ENCODE results near the gene FOXL3. TPM values are rescaled to one million over a fixed set of nuclear protein-coding genes. Genes with fewer than 3 reads are reported as not detected.

The FOXL3 gene
- total and polyA plus RNA-seq, 2 experiments from 2014 or later: not detected

DNA sequence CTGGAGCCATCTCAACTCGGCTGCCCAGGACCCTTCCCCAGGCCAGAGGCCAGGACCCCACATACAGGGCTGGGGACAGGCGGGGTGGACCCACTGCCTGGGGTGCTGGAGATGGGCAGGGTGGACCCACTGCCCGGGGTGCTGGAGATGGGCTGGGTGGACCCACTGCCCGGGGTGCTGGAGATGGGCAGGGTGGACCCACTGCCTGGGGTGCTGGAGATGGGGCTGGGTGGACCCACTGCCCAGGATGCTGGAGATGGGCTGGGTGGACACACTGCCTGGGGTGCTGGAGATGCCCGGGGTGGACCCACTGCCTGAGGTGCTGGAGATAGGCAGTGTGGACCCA, 32.4 kb upstream of the FOXL3 start:
- no peaks in the 10 kb centered on the region for H3K9me3 ChIP-seq (ENCODE audit: low read depth)
- H3K4me2 ChIP-seq: no peak overlapping the region
- H4K20me1 ChIP-seq (ENCODE audit: insufficient read depth, poor library complexity, severe bottlenecking): no peaks in the 10 kb centered on the region
- 77% methylated on average over 4 of the region's 5 CpGs for WGBS (ENCODE audit: low lambda C conversion rate, missing lambda C conversion rate)
- TF ChIP-seq, protein P1, sequence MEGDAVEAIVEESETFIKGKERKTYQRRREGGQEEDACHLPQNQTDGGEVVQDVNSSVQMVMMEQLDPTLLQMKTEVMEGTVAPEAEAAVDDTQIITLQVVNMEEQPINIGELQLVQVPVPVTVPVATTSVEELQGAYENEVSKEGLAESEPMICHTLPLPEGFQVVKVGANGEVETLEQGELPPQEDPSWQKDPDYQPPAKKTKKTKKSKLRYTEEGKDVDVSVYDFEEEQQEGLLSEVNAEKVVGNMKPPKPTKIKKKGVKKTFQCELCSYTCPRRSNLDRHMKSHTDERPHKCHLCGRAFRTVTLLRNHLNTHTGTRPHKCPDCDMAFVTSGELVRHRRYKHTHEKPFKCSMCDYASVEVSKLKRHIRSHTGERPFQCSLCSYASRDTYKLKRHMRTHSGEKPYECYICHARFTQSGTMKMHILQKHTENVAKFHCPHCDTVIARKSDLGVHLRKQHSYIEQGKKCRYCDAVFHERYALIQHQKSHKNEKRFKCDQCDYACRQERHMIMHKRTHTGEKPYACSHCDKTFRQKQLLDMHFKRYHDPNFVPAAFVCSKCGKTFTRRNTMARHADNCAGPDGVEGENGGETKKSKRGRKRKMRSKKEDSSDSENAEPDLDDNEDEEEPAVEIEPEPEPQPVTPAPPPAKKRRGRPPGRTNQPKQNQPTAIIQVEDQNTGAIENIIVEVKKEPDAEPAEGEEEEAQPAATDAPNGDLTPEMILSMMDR (IDR thresholded peaks at IDR 0.05; ENCODE audit: poor library complexity): no peak
- TF ChIP-seq EZH2 (IDR thresholded peaks at IDR 0.05; ENCODE audit: borderline replicate concordance) (no peak), EZH2phosphoT487 (IDR thresholded peaks at IDR 0.05; ENCODE audit: low read depth, severe bottlenecking, unreplicated experiment) (no peak)
- H3K9me2 ChIP-seq (replicated peaks; ENCODE audit: insufficient read depth): no peaks in the 10 kb centered on the region
- no peaks in the 10 kb centered on the region for H3K4me1 ChIP-seq (ENCODE audit: insufficient read depth)
- H3K36me3 ChIP-seq (replicated peaks; ENCODE audit: insufficient read depth, low read depth): no peaks in the 10 kb centered on the region
- no peak overlapping the region for H3K4me3 ChIP-seq
- H2AFZ ChIP-seq: no peak overlapping the region
- no peak for DNase-seq (ENCODE audit: low spot score)
- H3K79me2 ChIP-seq: no peaks in the 10 kb centered on the region
- H3K27ac ChIP-seq: no peak overlapping the region
- no peaks in the 10 kb centered on the region for H3K27me3 ChIP-seq

DNA sequence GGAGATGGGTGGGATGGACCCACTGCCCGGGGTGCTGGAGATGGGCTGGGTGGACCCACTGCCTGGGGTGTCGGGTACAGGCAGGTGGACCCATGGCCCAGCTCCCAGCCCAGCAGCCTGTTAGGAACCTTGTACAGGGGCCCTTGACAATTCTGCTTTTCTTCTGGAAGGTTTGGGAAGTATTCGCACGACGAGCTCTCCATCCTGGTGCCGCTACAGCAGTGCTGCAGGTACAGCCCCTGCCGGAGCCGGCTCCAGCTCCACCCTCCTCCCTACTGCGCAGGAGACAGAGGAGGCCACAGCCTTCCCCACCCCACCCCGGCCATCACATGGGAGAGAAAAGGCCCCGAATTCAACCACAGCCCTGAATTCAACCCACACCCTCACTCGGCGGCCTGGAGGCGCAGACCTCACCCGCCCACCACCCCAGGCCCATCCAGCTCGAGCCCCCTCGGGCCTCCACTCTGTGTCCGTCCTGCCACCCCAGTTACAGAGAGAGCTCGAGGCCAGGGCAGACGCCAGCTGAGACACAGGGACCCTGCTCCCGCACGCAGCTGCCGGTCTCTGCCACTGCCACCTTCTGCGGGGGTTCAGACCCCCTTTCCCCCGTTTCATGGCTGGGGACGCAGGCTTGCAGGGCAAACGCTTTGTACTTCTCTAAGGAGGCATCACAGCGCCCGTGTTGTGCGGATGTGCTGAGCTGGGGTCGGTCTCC, 31.3 kb upstream of the FOXL3 start:
- H3K79me2 ChIP-seq: no peaks in the 10 kb centered on the region
- DNase-seq (ENCODE audit: low spot score): no peak
- no peak overlapping the region for H3K27ac ChIP-seq
- no peak overlapping the region for H3K4me2 ChIP-seq
- H3K4me3 ChIP-seq: no peak overlapping the region
- 98% methylated on average over 22 of the region's 31 CpGs for WGBS (ENCODE audit: low lambda C conversion rate, missing lambda C conversion rate)
- no peaks in the 10 kb centered on the region for H3K9me2 ChIP-seq (replicated peaks; ENCODE audit: insufficient read depth)
- H3K36me3 ChIP-seq (replicated peaks; ENCODE audit: insufficient read depth, low read depth): no peaks in the 10 kb centered on the region
- no peaks in the 10 kb centered on the region for H3K4me1 ChIP-seq (ENCODE audit: insufficient read depth)
- no peaks in the 10 kb centered on the region for H3K27me3 ChIP-seq
- no peaks in the 10 kb centered on the region for H4K20me1 ChIP-seq (ENCODE audit: insufficient read depth, poor library complexity, severe bottlenecking)
- TF ChIP-seq, protein P1 (IDR thresholded peaks at IDR 0.05; ENCODE audit: poor library complexity): no peak
- no peak for TF ChIP-seq EZH2 (IDR thresholded peaks at IDR 0.05; ENCODE audit: borderline replicate concordance)
- TF ChIP-seq EZH2phosphoT487 (IDR thresholded peaks at IDR 0.05; ENCODE audit: low read depth, severe bottlenecking, unreplicated experiment): no peak
- H2AFZ ChIP-seq: no peak overlapping the region
- H3K9me3 ChIP-seq (ENCODE audit: low read depth): no peaks in the 10 kb centered on the region

DNA sequence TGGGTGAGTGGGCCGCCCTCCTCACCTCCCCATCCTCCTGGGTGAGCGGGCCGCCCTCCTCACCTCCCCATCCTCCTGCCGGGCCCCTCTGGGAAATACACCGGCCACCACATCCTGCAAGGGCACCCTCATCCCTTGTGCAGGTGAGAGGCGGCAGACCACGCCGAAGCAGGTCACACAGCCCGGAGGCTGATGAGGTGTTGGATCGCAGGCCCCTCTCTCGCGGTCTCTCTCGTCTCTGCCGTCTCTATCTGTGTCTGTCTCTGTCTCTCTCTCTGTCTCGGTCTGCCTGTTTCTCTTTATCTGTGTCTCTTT, 30.8 kb upstream of the FOXL3 start:
- no peak overlapping the region for H2AFZ ChIP-seq
- H3K27ac ChIP-seq: no peak overlapping the region
- H3K9me2 ChIP-seq (replicated peaks; ENCODE audit: insufficient read depth): no peaks in the 10 kb centered on the region
- no peaks in the 10 kb centered on the region for H3K36me3 ChIP-seq (replicated peaks; ENCODE audit: insufficient read depth, low read depth)
- no peaks in the 10 kb centered on the region for H4K20me1 ChIP-seq (ENCODE audit: insufficient read depth, poor library complexity, severe bottlenecking)
- H3K4me1 ChIP-seq (ENCODE audit: insufficient read depth): no peaks in the 10 kb centered on the region
- H3K4me2 ChIP-seq: no peak overlapping the region
- TF ChIP-seq EZH2phosphoT487 (IDR thresholded peaks at IDR 0.05; ENCODE audit: low read depth, severe bottlenecking, unreplicated experiment): no peak
- TF ChIP-seq EZH2 (IDR thresholded peaks at IDR 0.05; ENCODE audit: borderline replicate concordance): no peak
- TF ChIP-seq, protein P1 (IDR thresholded peaks at IDR 0.05; ENCODE audit: poor library complexity): no peak
- no peaks in the 10 kb centered on the region for H3K79me2 ChIP-seq
- H3K9me3 ChIP-seq (ENCODE audit: low read depth): no peaks in the 10 kb centered on the region
- DNase-seq (ENCODE audit: low spot score): no peak
- no peak overlapping the region for H3K4me3 ChIP-seq
- whole genome bisulfite sequencing (ENCODE audit: low lambda C conversion rate, missing lambda C conversion rate): 98% methylated on average over 14 of the region's 15 CpGs
- no peaks in the 10 kb centered on the region for H3K27me3 ChIP-seq

All from hepatocyte (in vitro differentiated cells).